Astrocyte (in vitro differentiated cells and primary cell): ENCODE measurements around the gene GAS2L1.

Experiments used
- CTCF ChIP-seq: IDR thresholded peaks from 2 replicates; pipeline ENCODE4 v1.5.1; 2011; ENCODE audit warnings: low read depth, mild to moderate bottlenecking, inconsistent platforms, low read length, moderate library complexity; ENCODE audit not compliant: insufficient read depth
- EZH2 ChIP-seq: IDR thresholded peaks from 2 replicates; pipeline ENCODE4 v1.6.1; 2012; ENCODE audit warnings: mild to moderate bottlenecking, low read length, inconsistent platforms; ENCODE audit not compliant: insufficient read depth

DNA sequence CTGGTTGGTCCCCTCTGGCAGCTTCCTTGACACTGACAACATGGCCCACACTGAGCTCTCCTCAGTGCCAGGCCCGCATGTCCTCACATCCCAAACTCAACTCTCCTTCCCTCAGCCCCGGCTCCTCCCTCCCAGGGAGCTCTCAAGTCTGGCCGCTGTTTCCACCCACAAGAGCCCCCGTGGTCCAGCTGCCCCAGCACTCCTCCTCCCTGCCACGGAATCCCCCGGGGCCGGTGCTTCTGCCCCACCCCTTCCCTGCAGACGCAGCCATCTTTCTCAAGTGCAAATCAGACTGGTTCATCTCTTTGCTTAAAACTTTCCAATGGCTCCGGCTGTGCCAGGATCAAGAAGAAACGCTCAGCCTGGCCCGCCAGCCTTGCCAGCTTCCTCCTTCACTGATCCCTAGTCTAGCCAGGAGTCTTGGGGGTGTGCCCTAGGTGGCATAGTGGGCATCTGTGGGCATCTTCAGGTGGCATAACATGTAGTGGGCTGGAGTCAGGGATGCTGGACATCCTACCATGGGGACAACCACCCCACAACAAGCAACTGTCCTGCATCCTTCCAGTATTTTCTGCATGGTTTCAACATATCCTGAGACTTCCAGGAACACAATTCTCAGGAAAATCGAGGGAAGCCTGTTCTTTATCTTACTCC, 31.3 kb downstream of the GAS2L1 start:
- TF ChIP-seq CTCF: no peak
- no peak for TF ChIP-seq EZH2
